Measurements from ENCODE around the gene CSN2. TPM values are rescaled to one million over a fixed set of nuclear protein-coding genes. Genes with fewer than 3 reads are reported as not detected.

Gene CSN2
- total RNA-seq, result not detected
- 0 reads per million in 2 donors for total RNA-seq

- H3K36me3 Mint-ChIP-seq (ENCODE audit: low read depth), result no peaks in the 10 kb centered on the region
- ATAC-seq (no peak), DNase-seq (no peak)
- H3K27me3 Mint-ChIP-seq, result no peaks in the 10 kb centered on the region
- no peaks in the 10 kb centered on the region for H3K9me3 ChIP-seq (ENCODE audit: control insufficient read depth, low read length, poor library complexity, severe bottlenecking)
- H3K4me1 Mint-ChIP-seq, result no peaks in the 10 kb centered on the region
- no peak within 1 kb of the TSS for H3K27ac Mint-ChIP-seq
- no peak within 1 kb of the TSS for H3K4me3 Mint-ChIP-seq
These were observed at the start of gene CSN2 for GRCh38 chr4:69965628-69966027. TSS of gene CSN2 (minus strand) at chr4:69965728. CDS start at chr4:69960995, 4,733 bp downstream.

GRCh38 chr4:70008771-70009170, 43.2 kb upstream of the CSN2 start:
- Mint-ChIP-seq H3K27ac (no peak overlapping the region), H3K36me3 (ENCODE audit: low read depth) (no peaks in the 10 kb centered on the region), H3K4me3 (no peak overlapping the region), H3K4me1 (no peaks in the 10 kb centered on the region), H3K27me3 (no peaks in the 10 kb centered on the region)
- no peak for ATAC-seq
- no peaks in the 10 kb centered on the region for H3K9me3 ChIP-seq (ENCODE audit: control insufficient read depth, low read length, poor library complexity, severe bottlenecking)
- DNase-seq, result no peak

- Mint-ChIP-seq H3K27me3 (no peaks in the 10 kb centered on the region), H3K36me3 (ENCODE audit: low read depth) (no peaks in the 10 kb centered on the region), H3K4me3 (no peak overlapping the region), H3K4me1 (no peaks in the 10 kb centered on the region), H3K27ac (no peak overlapping the region)
- ATAC-seq, result no peak
- DNase-seq, result no peak
- H3K9me3 ChIP-seq (ENCODE audit: control insufficient read depth, low read length, poor library complexity, severe bottlenecking), result no peaks in the 10 kb centered on the region
These were observed 37.0 kb upstream of the CSN2 start for GRCh38 chr4:70002507-70002906.

- no peak for DNase-seq
- no peak for ATAC-seq
- Mint-ChIP-seq H3K27me3 (no peaks in the 10 kb centered on the region), H3K4me3 (no peak overlapping the region), H3K36me3 (ENCODE audit: low read depth) (no peaks in the 10 kb centered on the region), H3K4me1 (no peaks in the 10 kb centered on the region), H3K27ac (no peak overlapping the region)
- no peaks in the 10 kb centered on the region for H3K9me3 ChIP-seq (ENCODE audit: control insufficient read depth, low read length, poor library complexity, severe bottlenecking)
These were observed 35.2 kb upstream of the CSN2 start for GRCh38 chr4:70000711-70001110.

GRCh38 chr4:69999420-69999819, 33.9 kb upstream of the CSN2 start:
- ATAC-seq, result no peak
- Mint-ChIP-seq H3K4me1 (no peaks in the 10 kb centered on the region), H3K27me3 (no peaks in the 10 kb centered on the region), H3K36me3 (ENCODE audit: low read depth) (no peaks in the 10 kb centered on the region), H3K4me3 (no peak overlapping the region), H3K27ac (no peak overlapping the region)
- DNase-seq, result no peak
- H3K9me3 ChIP-seq (ENCODE audit: control insufficient read depth, low read length, poor library complexity, severe bottlenecking), result no peaks in the 10 kb centered on the region

GRCh38 chr4:69995526-69996016, 30.0 kb upstream of the CSN2 start, which contains the start of gene STATH:
TSS of gene STATH (plus strand) at chr4:69995966. CDS start at chr4:69998438, 2,472 bp downstream.
- no peak within 1 kb of the TSS for H3K4me3 Mint-ChIP-seq
- H3K36me3 Mint-ChIP-seq (ENCODE audit: low read depth), result no peaks in the 10 kb centered on the region
- H3K27me3 Mint-ChIP-seq, result no peaks in the 10 kb centered on the region
- H3K4me1 Mint-ChIP-seq, result no peaks in the 10 kb centered on the region
- DNase-seq, result no peak
- no peaks in the 10 kb centered on the region for H3K9me3 ChIP-seq (ENCODE audit: control insufficient read depth, low read length, poor library complexity, severe bottlenecking)
- H3K27ac Mint-ChIP-seq, result no peak within 1 kb of the TSS
- no peak for ATAC-seq

GRCh38 chr4:69994782-69995181, 29.3 kb upstream of the CSN2 start:
- no peaks in the 10 kb centered on the region for H3K9me3 ChIP-seq (ENCODE audit: control insufficient read depth, low read length, poor library complexity, severe bottlenecking)
- Mint-ChIP-seq H3K27ac (no peak overlapping the region), H3K27me3 (no peaks in the 10 kb centered on the region), H3K4me3 (no peak overlapping the region), H3K36me3 (ENCODE audit: low read depth) (no peaks in the 10 kb centered on the region), H3K4me1 (no peaks in the 10 kb centered on the region)
- DNase-seq (no peak), ATAC-seq (no peak)

GRCh38 chr4:69991016-69991415, 25.5 kb upstream of the CSN2 start:
- ATAC-seq (no peak), DNase-seq (no peak)
- H3K9me3 ChIP-seq (ENCODE audit: control insufficient read depth, low read length, poor library complexity, severe bottlenecking), result no peaks in the 10 kb centered on the region
- no peaks in the 10 kb centered on the region for H3K36me3 Mint-ChIP-seq (ENCODE audit: low read depth)
- H3K4me3 Mint-ChIP-seq, result no peak overlapping the region
- no peaks in the 10 kb centered on the region for H3K4me1 Mint-ChIP-seq
- no peaks in the 10 kb centered on the region for H3K27me3 Mint-ChIP-seq
- no peak overlapping the region for H3K27ac Mint-ChIP-seq

GRCh38 chr4:69986663-69987062, 21.1 kb upstream of the CSN2 start:
- H3K27ac Mint-ChIP-seq, result no peak overlapping the region
- no peaks in the 10 kb centered on the region for H3K27me3 Mint-ChIP-seq
- H3K36me3 Mint-ChIP-seq (ENCODE audit: low read depth), result no peaks in the 10 kb centered on the region
- ATAC-seq, result no peak
- DNase-seq, result no peak
- no peak overlapping the region for H3K4me3 Mint-ChIP-seq
- H3K9me3 ChIP-seq (ENCODE audit: control insufficient read depth, low read length, poor library complexity, severe bottlenecking), result no peaks in the 10 kb centered on the region
- no peaks in the 10 kb centered on the region for H3K4me1 Mint-ChIP-seq

GRCh38 chr4:69984030-69984443, 18.5 kb upstream of the CSN2 start:
- no peak overlapping the region for H3K4me3 Mint-ChIP-seq
- H3K27ac Mint-ChIP-seq, result no peak overlapping the region
- H3K9me3 ChIP-seq (ENCODE audit: control insufficient read depth, low read length, poor library complexity, severe bottlenecking), result no peaks in the 10 kb centered on the region
- no peak for DNase-seq
- no peaks in the 10 kb centered on the region for H3K36me3 Mint-ChIP-seq (ENCODE audit: low read depth)
- ATAC-seq, result no peak
- H3K4me1 Mint-ChIP-seq, result no peaks in the 10 kb centered on the region
- H3K27me3 Mint-ChIP-seq, result no peaks in the 10 kb centered on the region

- H3K36me3 Mint-ChIP-seq (ENCODE audit: low read depth), result no peaks in the 10 kb centered on the region
- H3K27ac Mint-ChIP-seq, result no peak overlapping the region
- H3K27me3 Mint-ChIP-seq, result no peaks in the 10 kb centered on the region
- no peaks in the 10 kb centered on the region for H3K9me3 ChIP-seq (ENCODE audit: control insufficient read depth, low read length, poor library complexity, severe bottlenecking)
- DNase-seq (no peak), ATAC-seq (no peak)
- H3K4me1 Mint-ChIP-seq, result no peaks in the 10 kb centered on the region
- no peak overlapping the region for H3K4me3 Mint-ChIP-seq
These were observed 12.1 kb upstream of the CSN2 start for GRCh38 chr4:69977582-69977981.

- no peaks in the 10 kb centered on the region for H3K9me3 ChIP-seq (ENCODE audit: control insufficient read depth, low read length, poor library complexity, severe bottlenecking)
- H3K27ac Mint-ChIP-seq, result no peak overlapping the region
- no peaks in the 10 kb centered on the region for H3K27me3 Mint-ChIP-seq
- DNase-seq, result no peak
- H3K4me3 Mint-ChIP-seq, result no peak overlapping the region
- no peaks in the 10 kb centered on the region for H3K4me1 Mint-ChIP-seq
- ATAC-seq, result no peak
- no peaks in the 10 kb centered on the region for H3K36me3 Mint-ChIP-seq (ENCODE audit: low read depth)
These were observed 9.1 kb upstream of the CSN2 start for GRCh38 chr4:69974631-69975030.

GRCh38 chr4:69970071-69970470, 4.5 kb upstream of the CSN2 start:
- Mint-ChIP-seq H3K27me3 (no peaks in the 10 kb centered on the region), H3K27ac (no peak overlapping the region), H3K4me1 (no peaks in the 10 kb centered on the region), H3K36me3 (ENCODE audit: low read depth) (no peaks in the 10 kb centered on the region), H3K4me3 (no peak overlapping the region)
- ATAC-seq (no peak), DNase-seq (no peak)
- H3K9me3 ChIP-seq (ENCODE audit: control insufficient read depth, low read length, poor library complexity, severe bottlenecking), result no peaks in the 10 kb centered on the region

GRCh38 chr4:69957209-69957608, 8.3 kb downstream of the CSN2 start:
- Mint-ChIP-seq H3K4me1 (no peaks in the 10 kb centered on the region), H3K27ac (no peak overlapping the region), H3K36me3 (ENCODE audit: low read depth) (no peaks in the 10 kb centered on the region), H3K27me3 (no peaks in the 10 kb centered on the region), H3K4me3 (no peak overlapping the region)
- no peak for ATAC-seq
- no peak for DNase-seq
- no peaks in the 10 kb centered on the region for H3K9me3 ChIP-seq (ENCODE audit: control insufficient read depth, low read length, poor library complexity, severe bottlenecking)
